Measurements from ENCODE around the gene SLC10A7. TPM values are rescaled to one million over a fixed set of nuclear protein-coding genes. Genes with fewer than 3 reads are reported as not detected.

SLC10A7 gene
- total and polyA plus RNA-seq, 2 of the 4 experiments (the other 2 are of a cell fraction), result 5.2 to 8.4 TPM

DNA sequence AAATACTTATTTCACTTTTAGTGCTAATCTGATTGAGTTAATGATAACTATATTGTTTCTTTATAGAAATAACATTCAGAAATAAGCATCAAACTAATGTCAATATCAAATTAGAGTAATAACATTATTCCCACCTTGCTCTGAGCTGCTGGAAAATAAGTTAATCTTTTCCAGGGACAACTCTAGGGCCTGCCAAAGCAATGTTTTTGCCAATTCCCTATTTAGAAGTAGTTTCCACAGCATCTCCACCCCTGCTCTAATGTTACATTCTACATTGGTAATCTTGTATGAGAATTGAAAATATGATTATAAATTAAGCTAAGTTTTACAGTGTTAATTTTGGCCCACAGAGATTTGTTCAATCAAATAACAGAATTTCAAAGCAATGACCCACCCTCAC lies 239.1 kb downstream of the SLC10A7 start:
- no peak overlapping the region for H3K27ac ChIP-seq (ENCODE audit: insufficient read depth, low read length)
- H3K9me1 ChIP-seq (ENCODE audit: insufficient read depth, low read length), result no peaks in the 10 kb centered on the region
- no peaks in the 10 kb centered on the region for H3K9me3 ChIP-seq (ENCODE audit: control insufficient read depth, insufficient read depth, low read length)
- H3K4me3 ChIP-seq (ENCODE audit: insufficient read depth, low read depth, low read length), result no peak overlapping the region
- no peak overlapping the region for H4K8ac ChIP-seq (ENCODE audit: low read depth in 2 of 2, low read length in 2 of 2)
- no peak overlapping the region for H2AK9ac ChIP-seq (replicated peaks; ENCODE audit: low read depth, low read length, poor library complexity)
- no peak overlapping the region for H3K14ac ChIP-seq (replicated peaks; ENCODE audit: low read depth, low read length)
- dilution Hi-C loops (cut with HindIII; ENCODE audit: low sequenced_read_pairs, unreplicated experiment), result no loop called here
- no peak for ATAC-seq (ENCODE audit: low read depth)
- H2BK120ac ChIP-seq (ENCODE audit: low read depth, low read length), result no peak overlapping the region
- H3K36me3 ChIP-seq (ENCODE audit: control insufficient read depth, insufficient read depth, low read length), result peaks cover 3% of the 10 kb centered on the region
- no peak overlapping the region for H2BK15ac ChIP-seq (ENCODE audit: low read depth, low read length)
- BruUV-seq (replicated peaks), result no TSS peak
- H3K56ac ChIP-seq (ENCODE audit: extremely low read depth, insufficient read depth, low read length), result no peak overlapping the region
- H2BK20ac ChIP-seq (ENCODE audit: low read depth, low read length), result no peak overlapping the region
- H3K18ac ChIP-seq (ENCODE audit: low read depth, low read length), result no peak overlapping the region
- ChIA-PET CTCF (no interaction called here), POLR2A (ENCODE audit: unreplicated experiment) (no interaction called here)
- DNase-seq, result no peak
- H4K20me1 ChIP-seq (ENCODE audit: insufficient read depth, low read length), result no peaks in the 10 kb centered on the region
- TF ChIP-seq MXI1 (IDR thresholded peaks at IDR 0.05; ENCODE audit: borderline replicate concordance, low read depth, low read length) (no peak), RFX5 (IDR thresholded peaks at IDR 0.05; ENCODE audit: low read depth, low read length) (no peak), MAZ (IDR thresholded peaks at IDR 0.05; ENCODE audit: borderline replicate concordance, low read depth, low read length) (no peak), BHLHE40 (IDR thresholded peaks at IDR 0.05; ENCODE audit: low read depth, low read length) (no peak), RCOR1 (IDR thresholded peaks at IDR 0.05; ENCODE audit: insufficient replicate concordance, low read length) (no peak), POLR2A (IDR thresholded peaks at IDR 0.05; ENCODE audit: low read depth, low read length) (no peak), RAD21 (IDR thresholded peaks at IDR 0.05; ENCODE audit: low read length) (no peak)
- TF ChIP-seq, protein P1, sequence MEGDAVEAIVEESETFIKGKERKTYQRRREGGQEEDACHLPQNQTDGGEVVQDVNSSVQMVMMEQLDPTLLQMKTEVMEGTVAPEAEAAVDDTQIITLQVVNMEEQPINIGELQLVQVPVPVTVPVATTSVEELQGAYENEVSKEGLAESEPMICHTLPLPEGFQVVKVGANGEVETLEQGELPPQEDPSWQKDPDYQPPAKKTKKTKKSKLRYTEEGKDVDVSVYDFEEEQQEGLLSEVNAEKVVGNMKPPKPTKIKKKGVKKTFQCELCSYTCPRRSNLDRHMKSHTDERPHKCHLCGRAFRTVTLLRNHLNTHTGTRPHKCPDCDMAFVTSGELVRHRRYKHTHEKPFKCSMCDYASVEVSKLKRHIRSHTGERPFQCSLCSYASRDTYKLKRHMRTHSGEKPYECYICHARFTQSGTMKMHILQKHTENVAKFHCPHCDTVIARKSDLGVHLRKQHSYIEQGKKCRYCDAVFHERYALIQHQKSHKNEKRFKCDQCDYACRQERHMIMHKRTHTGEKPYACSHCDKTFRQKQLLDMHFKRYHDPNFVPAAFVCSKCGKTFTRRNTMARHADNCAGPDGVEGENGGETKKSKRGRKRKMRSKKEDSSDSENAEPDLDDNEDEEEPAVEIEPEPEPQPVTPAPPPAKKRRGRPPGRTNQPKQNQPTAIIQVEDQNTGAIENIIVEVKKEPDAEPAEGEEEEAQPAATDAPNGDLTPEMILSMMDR (conservative IDR thresholded peaks at IDR 0.05; ENCODE audit: low read depth, low read length), result no peak
- TF ChIP-seq, protein P2, sequence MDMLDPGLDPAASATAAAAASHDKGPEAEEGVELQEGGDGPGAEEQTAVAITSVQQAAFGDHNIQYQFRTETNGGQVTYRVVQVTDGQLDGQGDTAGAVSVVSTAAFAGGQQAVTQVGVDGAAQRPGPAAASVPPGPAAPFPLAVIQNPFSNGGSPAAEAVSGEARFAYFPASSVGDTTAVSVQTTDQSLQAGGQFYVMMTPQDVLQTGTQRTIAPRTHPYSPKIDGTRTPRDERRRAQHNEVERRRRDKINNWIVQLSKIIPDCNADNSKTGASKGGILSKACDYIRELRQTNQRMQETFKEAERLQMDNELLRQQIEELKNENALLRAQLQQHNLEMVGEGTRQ (IDR thresholded peaks at IDR 0.05; ENCODE audit: low read depth, low read length), result no peak
- TF ChIP-seq, protein P3, sequence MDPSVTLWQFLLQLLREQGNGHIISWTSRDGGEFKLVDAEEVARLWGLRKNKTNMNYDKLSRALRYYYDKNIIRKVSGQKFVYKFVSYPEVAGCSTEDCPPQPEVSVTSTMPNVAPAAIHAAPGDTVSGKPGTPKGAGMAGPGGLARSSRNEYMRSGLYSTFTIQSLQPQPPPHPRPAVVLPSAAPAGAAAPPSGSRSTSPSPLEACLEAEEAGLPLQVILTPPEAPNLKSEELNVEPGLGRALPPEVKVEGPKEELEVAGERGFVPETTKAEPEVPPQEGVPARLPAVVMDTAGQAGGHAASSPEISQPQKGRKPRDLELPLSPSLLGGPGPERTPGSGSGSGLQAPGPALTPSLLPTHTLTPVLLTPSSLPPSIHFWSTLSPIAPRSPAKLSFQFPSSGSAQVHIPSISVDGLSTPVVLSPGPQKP (IDR thresholded peaks at IDR 0.05; ENCODE audit: borderline replicate concordance, low read depth, low read length), result no peak
- in situ Hi-C loops (cut with MboI; ENCODE audit: low sequenced_read_pairs), result no loop called here
- H3K4me1 ChIP-seq (ENCODE audit: control insufficient read depth, insufficient read depth, low read length), result no peaks in the 10 kb centered on the region
- no peaks in the 10 kb centered on the region for H3K27me3 ChIP-seq (ENCODE audit: control insufficient read depth, insufficient read depth, low read length)
- no peak overlapping the region for H4K5ac ChIP-seq (ENCODE audit: low read depth, low read length)
- no peak overlapping the region for H2BK5ac ChIP-seq (ENCODE audit: low read depth, low read length, poor library complexity, severe bottlenecking)
- H3K23ac ChIP-seq (ENCODE audit: low read depth, low read length), result no peak overlapping the region
- H3K4me2 ChIP-seq (ENCODE audit: low read depth, low read length), result no peak overlapping the region
- H3K79me1 ChIP-seq (ENCODE audit: low read depth in 1 of 2, low read length in 2 of 2), result no peaks in the 10 kb centered on the region
- no peak overlapping the region for H3K9ac ChIP-seq (ENCODE audit: low read depth, low read length)
- H3K4ac ChIP-seq (ENCODE audit: low read depth, low read length), result no peak overlapping the region
- H2AK5ac ChIP-seq (ENCODE audit: low read depth, low read length), result no peak overlapping the region
- no peak overlapping the region for H4K91ac ChIP-seq (ENCODE audit: insufficient read depth, low read depth, low read length)
- intact Hi-C loops (cut with micrococcal nuclease), result no loop called here
- no peak overlapping the region for H2AFZ ChIP-seq (replicated peaks; ENCODE audit: low read length, poor library complexity)
